Neuron (in vitro differentiated cells): ENCODE data around the gene RAVER2.

Experiments used
- H2AFZ ChIP-seq: one replicate; pipeline ENCODE4 v1.6.1; 2013; ENCODE audit warnings: low read depth, mild to moderate bottlenecking, inconsistent platforms, low read length, moderate library complexity
- H3K27me3 ChIP-seq: one replicate; pipeline ENCODE4 v1.6.1; 2013; ENCODE audit warnings: low read length; ENCODE audit not compliant: insufficient read depth
- H3K36me3 ChIP-seq: one replicate; pipeline ENCODE4 v1.6.1; 2013; ENCODE audit warnings: low read length; ENCODE audit not compliant: insufficient read depth
- H3K4me1 ChIP-seq: one replicate; pipeline ENCODE4 v1.6.1; 2013; ENCODE audit warnings: low read length; ENCODE audit not compliant: insufficient read depth
- H3K4me3 ChIP-seq: 2 replicates; pipeline ENCODE4 v1.5.1; 2013; ENCODE audit warnings: mild to moderate bottlenecking, low read length, moderate library complexity
- H3K9me3 ChIP-seq: one replicate; pipeline ENCODE4 v1.6.1; 2013; ENCODE audit warnings: low read length

RAVER2 gene

GRCh38 chr1:64829411-64830029 is 84.6 kb downstream of the RAVER2 start:
- Histone ChIP-seq H3K4me3 (no peak overlapping the region), H2AFZ (no peak overlapping the region), H3K36me3 (peaks cover 32% of the 10 kb centered on the region), H3K4me1 (no peaks in the 10 kb centered on the region), H3K27me3 (no peaks in the 10 kb centered on the region), H3K9me3 (no peaks in the 10 kb centered on the region)

GRCh38 chr1:64830030-64830651 is 85.3 kb downstream of the RAVER2 start:
- no peaks in the 10 kb centered on the region for H3K9me3 ChIP-seq
- H2AFZ ChIP-seq = no peak overlapping the region
- H3K36me3 ChIP-seq = peaks cover 35% of the 10 kb centered on the region
- H3K27me3 ChIP-seq = no peaks in the 10 kb centered on the region
- H3K4me3 ChIP-seq = no peak overlapping the region
- H3K4me1 ChIP-seq = no peaks in the 10 kb centered on the region

- Histone ChIP-seq H3K9me3 (no peaks in the 10 kb centered on the region), H3K4me1 (no peaks in the 10 kb centered on the region), H2AFZ (no peak overlapping the region), H3K36me3 (peaks cover 60% of the 10 kb centered on the region), H3K27me3 (no peaks in the 10 kb centered on the region), H3K4me3 (no peak overlapping the region)
These were observed 89.9 kb downstream of the RAVER2 start for GRCh38 chr1:64834734-64835133.

DNA sequence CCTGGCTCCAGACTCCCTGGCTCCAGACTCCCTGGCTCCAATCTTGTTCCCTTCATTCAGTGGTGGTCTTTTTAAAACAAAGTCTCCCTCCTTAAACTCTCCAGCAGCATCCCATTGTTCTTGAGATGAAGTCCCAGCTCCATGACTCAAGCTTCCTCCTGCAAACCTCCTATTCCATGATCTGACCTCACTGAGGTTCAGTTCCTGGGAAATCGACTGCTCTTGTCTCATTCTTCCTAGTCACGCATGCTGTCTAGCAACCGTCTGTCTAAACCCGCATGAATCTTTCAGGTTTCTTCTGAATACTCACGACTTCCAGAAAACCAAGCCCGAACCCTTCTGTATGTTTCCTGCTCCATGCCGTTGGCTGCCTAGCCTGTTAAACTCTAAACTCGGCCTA is 91.9 kb downstream of the RAVER2 start:
- Histone ChIP-seq H3K4me1 (no peaks in the 10 kb centered on the region), H3K27me3 (no peaks in the 10 kb centered on the region), H3K4me3 (no peak overlapping the region), H2AFZ (no peak overlapping the region), H3K36me3 (peaks cover 62% of the 10 kb centered on the region), H3K9me3 (no peaks in the 10 kb centered on the region)

DNA sequence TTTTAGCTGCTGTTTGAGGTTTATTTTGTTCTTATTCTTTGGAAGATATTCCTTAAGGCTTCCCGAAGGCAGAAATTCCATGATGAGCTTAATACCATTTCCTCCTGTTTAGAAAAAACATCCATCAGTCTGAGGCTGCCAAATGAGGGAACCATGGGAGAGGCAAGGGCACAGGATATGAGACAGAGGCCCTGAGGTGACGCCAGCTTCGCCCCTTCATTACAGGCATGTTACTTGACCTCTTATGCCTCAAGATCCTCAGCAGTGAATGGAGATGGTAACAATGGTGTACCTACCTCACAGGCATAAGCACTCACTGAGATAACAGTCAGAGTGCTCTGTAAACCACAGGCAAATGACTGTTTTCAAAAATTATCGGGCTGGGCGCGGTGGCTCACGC is 93.6 kb downstream of the RAVER2 start:
- Histone ChIP-seq H3K36me3 (peaks cover 48% of the 10 kb centered on the region), H3K9me3 (no peaks in the 10 kb centered on the region), H3K4me1 (no peaks in the 10 kb centered on the region), H3K4me3 (no peak overlapping the region), H3K27me3 (no peaks in the 10 kb centered on the region), H2AFZ (no peak overlapping the region)

- H3K4me1 ChIP-seq = no peaks in the 10 kb centered on the region
- no peaks in the 10 kb centered on the region for H3K27me3 ChIP-seq
- no peak overlapping the region for H2AFZ ChIP-seq
- H3K4me3 ChIP-seq = no peak overlapping the region
- peaks cover 41% of the 10 kb centered on the region for H3K36me3 ChIP-seq
- no peaks in the 10 kb centered on the region for H3K9me3 ChIP-seq
These were observed 94.4 kb downstream of the RAVER2 start for GRCh38 chr1:64839261-64839660.

GRCh38 chr1:64839732-64840405 is 95.0 kb downstream of the RAVER2 start:
- no peak overlapping the region for H2AFZ ChIP-seq
- peaks cover 35% of the 10 kb centered on the region for H3K36me3 ChIP-seq
- H3K4me3 ChIP-seq = no peak overlapping the region
- H3K4me1 ChIP-seq = no peaks in the 10 kb centered on the region
- no peaks in the 10 kb centered on the region for H3K9me3 ChIP-seq
- H3K27me3 ChIP-seq = no peaks in the 10 kb centered on the region

DNA sequence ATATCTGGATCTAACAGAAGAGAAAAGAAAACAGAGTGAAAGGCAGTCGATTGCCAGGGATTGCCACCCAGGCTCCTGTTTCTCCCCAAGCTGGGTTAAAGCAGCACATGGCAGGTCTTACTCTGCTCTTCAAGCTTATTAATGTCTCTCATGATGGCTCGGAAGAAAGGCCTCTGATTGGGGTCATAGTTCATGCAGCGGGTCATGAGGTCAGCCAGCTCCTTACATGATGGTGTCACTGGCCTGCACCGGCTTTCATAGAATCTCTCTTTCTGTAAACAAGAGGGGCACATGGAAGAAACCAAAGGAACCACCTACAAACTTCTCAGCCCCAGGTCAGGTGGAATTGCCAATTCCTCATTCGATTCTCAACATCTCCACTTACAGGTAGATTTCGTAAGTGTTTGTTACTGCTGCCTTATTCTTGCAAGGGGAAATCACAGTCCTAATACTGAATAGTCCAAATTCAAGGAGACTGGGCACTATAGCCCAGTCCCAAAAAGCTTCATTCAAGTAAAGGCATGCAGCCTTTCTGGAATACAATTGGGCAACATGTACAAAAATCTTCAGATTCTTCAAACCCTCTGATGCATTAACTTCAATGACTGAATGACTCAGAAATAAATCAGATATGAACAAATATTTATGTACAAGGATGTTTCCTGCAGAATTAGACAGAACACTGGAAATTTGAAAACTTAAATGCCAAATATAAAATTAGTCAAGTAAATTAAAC is 96.6 kb downstream of the RAVER2 start:
- H2AFZ ChIP-seq = no peak overlapping the region
- H3K27me3 ChIP-seq = no peaks in the 10 kb centered on the region
- no peak overlapping the region for H3K4me3 ChIP-seq

DNA sequence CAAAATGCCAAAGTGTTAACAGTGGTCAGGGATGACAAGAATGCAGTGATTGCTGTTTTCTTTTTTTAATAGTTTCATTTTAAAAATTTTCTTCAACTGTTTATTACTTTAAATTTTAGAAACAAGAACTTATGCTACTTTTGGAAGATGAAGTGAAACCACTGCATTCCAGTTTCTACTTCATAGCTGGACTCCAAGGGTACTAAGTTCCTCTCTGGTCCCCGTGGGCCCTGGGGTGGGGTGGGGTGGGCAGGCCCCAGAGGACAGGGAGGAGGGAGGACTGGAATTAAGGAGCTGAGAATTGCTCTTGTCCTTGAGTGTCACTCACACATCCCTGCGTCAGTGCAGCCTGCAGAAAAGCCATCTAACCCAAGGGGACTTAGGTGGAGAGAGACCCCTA is 97.3 kb downstream of the RAVER2 start:
- Histone ChIP-seq H3K27me3 (no peaks in the 10 kb centered on the region), H3K4me1 (no peaks in the 10 kb centered on the region), H3K9me3 (no peaks in the 10 kb centered on the region), H2AFZ (no peak overlapping the region), H3K36me3 (peaks cover 27% of the 10 kb centered on the region), H3K4me3 (no peak overlapping the region)

More for the DNA sequence above, 96.6 kb downstream of the RAVER2 start:
- peaks cover 34% of the 10 kb centered on the region for H3K36me3 ChIP-seq
- no peaks in the 10 kb centered on the region for H3K9me3 ChIP-seq
- no peaks in the 10 kb centered on the region for H3K4me1 ChIP-seq

- Histone ChIP-seq H3K4me3 (no peak overlapping the region), H2AFZ (no peak overlapping the region), H3K9me3 (no peaks in the 10 kb centered on the region), H3K4me1 (no peaks in the 10 kb centered on the region), H3K36me3 (peaks cover 23% of the 10 kb centered on the region), H3K27me3 (no peaks in the 10 kb centered on the region)
These were observed 98.8 kb downstream of the RAVER2 start for GRCh38 chr1:64843675-64844074.

- Histone ChIP-seq H3K36me3 (peaks cover 22% of the 10 kb centered on the region), H3K9me3 (no peaks in the 10 kb centered on the region), H3K4me1 (no peaks in the 10 kb centered on the region), H3K4me3 (no peak overlapping the region), H3K27me3 (no peaks in the 10 kb centered on the region), H2AFZ (no peak overlapping the region)
These were observed 99.3 kb downstream of the RAVER2 start for GRCh38 chr1:64844175-64844574.

- H3K27me3 ChIP-seq = no peaks in the 10 kb centered on the region
- H3K4me1 ChIP-seq = no peaks in the 10 kb centered on the region
- no peak overlapping the region for H2AFZ ChIP-seq
- no peaks in the 10 kb centered on the region for H3K9me3 ChIP-seq
- no peak overlapping the region for H3K4me3 ChIP-seq
- H3K36me3 ChIP-seq = peaks cover 17% of the 10 kb centered on the region
These were observed 99.7 kb downstream of the RAVER2 start for GRCh38 chr1:64844609-64845008.

DNA sequence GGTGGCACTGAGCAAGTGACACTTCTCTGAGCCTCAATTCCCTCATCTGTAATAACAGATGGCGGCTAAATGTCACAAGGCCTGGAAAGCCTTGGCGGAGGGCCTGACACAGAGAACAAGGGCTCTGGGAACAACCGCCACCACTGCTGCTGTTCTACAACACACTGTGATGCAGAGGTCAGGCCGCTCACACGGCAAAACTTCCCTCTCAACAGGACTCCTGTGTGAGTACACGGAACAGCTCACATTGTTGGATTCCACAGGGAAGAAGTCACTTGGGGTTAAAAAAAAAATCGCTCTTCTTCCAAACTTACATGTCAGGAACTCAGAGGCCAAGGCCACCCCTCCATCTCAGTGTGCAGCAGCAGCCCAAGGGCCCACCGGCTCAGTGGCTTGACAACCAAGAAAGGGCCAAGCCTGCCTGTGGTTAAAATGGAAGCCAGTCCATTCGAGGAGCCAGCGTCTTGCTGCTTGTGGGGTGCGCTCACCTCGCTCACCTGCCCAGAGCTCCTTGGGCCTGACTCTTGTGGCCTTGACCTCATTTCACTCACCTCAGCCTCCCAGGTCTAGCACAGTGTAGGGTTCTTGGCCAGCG is 101.1 kb downstream of the RAVER2 start:
- Histone ChIP-seq H3K36me3 (peaks cover 10% of the 10 kb centered on the region), H2AFZ (no peak overlapping the region), H3K4me1 (no peaks in the 10 kb centered on the region), H3K4me3 (no peak overlapping the region), H3K27me3 (no peaks in the 10 kb centered on the region), H3K9me3 (no peaks in the 10 kb centered on the region)
